Measurements from ENCODE around the gene FDX2. TPM values are rescaled to one million over a fixed set of nuclear protein-coding genes. Genes with fewer than 3 reads are reported as not detected.

Gene FDX2
- total and polyA plus RNA-seq, 2 of the 8 experiments (the other 6 are each of a cell fraction or from before 2014, with no cell fraction given) = 27.0 to 64.4 TPM

- Histone ChIP-seq H3K79me2 (ENCODE audit: control insufficient read depth in 1 of 2, insufficient read depth in 2 of 2, low read length in 2 of 2) (peaks cover 5 to 24% of the 10 kb centered on the region in 2 experiments), H3K36me3 (ENCODE audit: control insufficient read depth in 2 of 4, insufficient read depth in 4 of 4, low read length in 3 of 4) (peaks cover 29 to 50% (median 43%) of the 10 kb centered on the region in 4 experiments)
- no peak for DNase-seq (ENCODE audit: low read depth in 1 of 2, low spot score in 2 of 2)
These were observed 13.7 kb upstream of the FDX2 start for GRCh38 chr19:10329555-10329954.

More at GRCh38 chr19:10329555-10329954, 13.7 kb upstream of the FDX2 start:
- no peak overlapping the region for H3K4ac ChIP-seq (replicated peaks; ENCODE audit: insufficient read length, low read depth, low read length)
- 93% methylated on average over 11 of the region's 13 CpGs; no CpG with 5 or more reads in 1 of the 2 experiments for WGBS, 2 experiments (ENCODE audit: extremely low coverage in 1 of 2, insufficient coverage in 1 of 2, insufficient read length in 1 of 2, insufficient replicate concordance in 2 of 2, low coverage in 1 of 2, low lambda C conversion rate in 2 of 2, missing lambda C conversion rate in 1 of 2)
- no peak overlapping the region for H4K5ac ChIP-seq (ENCODE audit: insufficient read length, low read depth, low read length)
- peaks cover 0 to 14% (median 6%) of the 10 kb centered on the region in 4 experiments; a peak in 6 of 7 replicates for H3K4me1 ChIP-seq (replicated peaks in 1 of 4; ENCODE audit: control insufficient read depth in 3 of 4, insufficient read depth in 4 of 4, low read length in 3 of 4)
- H3K9ac ChIP-seq (replicated peaks in 1 of 4; ENCODE audit: extremely low read depth in 1 of 4, low read depth in 3 of 4, low read length in 3 of 4) = no peak overlapping the region
- peaks cover 7% of the 10 kb centered on the region for H3K79me1 ChIP-seq (ENCODE audit: low read depth, low read length)
- H2BK12ac ChIP-seq (ENCODE audit: low read depth, low read length) = no peak overlapping the region
- no peak overlapping the region for H4K8ac ChIP-seq (ENCODE audit: extremely low read depth, insufficient read depth, low read length)
- no peak overlapping the region for H3K4me2 ChIP-seq (ENCODE audit: insufficient read depth in 1 of 2, low read depth in 2 of 2, low read length in 2 of 2)
- peaks cover 9 to 22% of the 10 kb centered on the region in 2 experiments for H4K20me1 ChIP-seq (replicated peaks in 1 of 2; ENCODE audit: control insufficient read depth in 1 of 2, insufficient read depth in 2 of 2, low read length in 2 of 2)
- H2BK15ac ChIP-seq (ENCODE audit: low read length) = no peak overlapping the region
- H3K27me3 ChIP-seq (replicated peaks in 1 of 4; ENCODE audit: control insufficient read depth in 3 of 4, extremely low read depth in 1 of 4, insufficient read depth in 3 of 4, low read length in 3 of 4) = no peaks in the 10 kb centered on the region; a peak in 1 of 7 replicates
- H3K27ac ChIP-seq (ENCODE audit: low read depth, low read length) = no peak overlapping the region
- H3K18ac ChIP-seq (ENCODE audit: extremely low read depth, low read length) = no peak overlapping the region
- H2BK120ac ChIP-seq (replicated peaks; ENCODE audit: low read depth, low read length) = no peak overlapping the region
- H2AK5ac ChIP-seq (ENCODE audit: low read depth, low read length) = no peak overlapping the region
- H3K23me2 ChIP-seq (ENCODE audit: low read depth, low read length) = peaks cover 10% of the 10 kb centered on the region
- no peak overlapping the region for H2BK5ac ChIP-seq (ENCODE audit: low read depth, low read length)
- no peak overlapping the region for H2BK20ac ChIP-seq (ENCODE audit: low read length)
- ChIA-PET POLR2A (ENCODE audit: partially characterized antibody) (interaction anchor here (0.8 to 6.8 kb wide), 7 partner anchors 10 to 69 kb away, joined by 3 to 104 read pairs (median 4); partner anchors contain the start of gene FDX2), CTCF (ENCODE audit: partially characterized antibody) (interaction anchor here (1.2 to 1.7 kb wide), 6 partner anchors 9 to 75 kb away, joined by 3 to 6 read pairs (median 4); no protein-coding TSS in a partner anchor)
- no peak overlapping the region for H3K23ac ChIP-seq (ENCODE audit: insufficient read length)
- no peak overlapping the region for H3K56ac ChIP-seq (replicated peaks; ENCODE audit: insufficient read length, low read depth, low read length)
- no peak overlapping the region for H3K4me3 ChIP-seq (ENCODE audit: extremely low read depth in 1 of 4, insufficient read depth in 2 of 4, low read depth in 3 of 4, low read length in 4 of 4)
- no peak overlapping the region for H2AFZ ChIP-seq (ENCODE audit: low read length)
- H3K9me3 ChIP-seq (ENCODE audit: insufficient read depth in 2 of 2, low read depth in 1 of 2, low read length in 1 of 2) = no peaks in the 10 kb centered on the region
- H3K14ac ChIP-seq (ENCODE audit: insufficient read length) = no peak overlapping the region
- FAIRE-seq = no peak
- TF ChIP-seq USF2 (IDR thresholded peaks at IDR 0.05; ENCODE audit: low read length) (no peak), TAF1 (IDR thresholded peaks at IDR 0.05; ENCODE audit: low read depth, low read length) (no peak), TBP (IDR thresholded peaks at IDR 0.05; ENCODE audit: low read depth, low read length) (no peak), GABPA (IDR thresholded peaks at IDR 0.05; ENCODE audit: borderline replicate concordance, insufficient read depth, low read length) (no peak), SAP30 (IDR thresholded peaks at IDR 0.05; ENCODE audit: insufficient read depth, insufficient replicate concordance, low read length) (no peak), RAD21 (IDR thresholded peaks at IDR 0.05 in 1 of 2, conservative IDR thresholded peaks at IDR 0.05 in 1 of 2; ENCODE audit: low read depth in 2 of 2, low read length in 2 of 2) (no peak), POU5F1 (IDR thresholded peaks at IDR 0.05; ENCODE audit: low read depth, low read length) (no peak), EGR1 (IDR thresholded peaks at IDR 0.05; ENCODE audit: borderline replicate concordance, low read depth, low read length) (no peak), YY1 (IDR thresholded peaks at IDR 0.05; ENCODE audit: low read depth, low read length) (no peak), BACH1 (IDR thresholded peaks at IDR 0.05; ENCODE audit: low read length) (no peak)
- no peak overlapping the region for H4K91ac ChIP-seq (replicated peaks; ENCODE audit: insufficient read length, low read length)
